ENCODE measurements around the gene RFX6.

GRCh38 chr6:116842459-116842858 is 34.6 kb upstream of the RFX6 start:
- TF ChIP-seq CTCF (IDR thresholded peaks at IDR 0.05) (no peak), POLR2AphosphoS5 (IDR thresholded peaks at IDR 0.05) (no peak), POLR2A (IDR thresholded peaks at IDR 0.05) (no peak), EP300 (IDR thresholded peaks at IDR 0.05) (no peak)
